Suprapubic skin (tissue), 4 donors: ENCODE data around the gene LRRC10B. TPM values are rescaled to one million over a fixed set of nuclear protein-coding genes. Genes with fewer than 3 reads are reported as not detected.

Experiments used
- DNase-seq, 2 donors: peaks; one replicate each; pipeline ENCODE4 v3.0.0-alpha.2; 2019; ENCODE audit warnings: low spot score in 2 of 2
- H3K27ac ChIP-seq: fragments of 200-600 bp; sonication (generic); one replicate; pipeline ENCODE4 v1.5.1; 2019
- H3K27me3 ChIP-seq: fragments of 200-600 bp; sonication (generic); one replicate; pipeline ENCODE4 v1.5.1; 2019
- H3K36me3 ChIP-seq: fragments of 200-600 bp; sonication (generic); one replicate; pipeline ENCODE4 v1.5.1; 2019
- H3K4me1 ChIP-seq: fragments of 200-600 bp; sonication (generic); one replicate; pipeline ENCODE4 v1.5.1; 2019
- H3K4me3 ChIP-seq: fragments of 200-600 bp; sonication (generic); one replicate; pipeline ENCODE4 v1.5.1; 2019; ENCODE audit warnings: mild to moderate bottlenecking
- H3K9me3 ChIP-seq: fragments of 200-600 bp; sonication (generic); one replicate; pipeline ENCODE4 v1.5.1; 2019
- EP300 ChIP-seq: sonication (generic); formaldehyde crosslinking; IDR thresholded peaks from one replicate; pipeline ENCODE4 v1.6.1; 2017; ENCODE audit warnings: antibody characterized with exemption
- POLR2A ChIP-seq, 2 donors: fragments of 450-650 bp; IDR thresholded peaks; one replicate each; pipeline ENCODE4 v1.6.1; 2017; ENCODE audit warnings: antibody characterized with exemption in 2 of 2, mild to moderate bottlenecking in 2 of 2, moderate library complexity in 2 of 2
- POLR2AphosphoS5 ChIP-seq, 3 donors: sonication (generic); formaldehyde crosslinking; IDR thresholded peaks; one replicate each; pipeline ENCODE4 v1.6.1; 2017; ENCODE audit warnings: antibody characterized with exemption in 3 of 3
- WGBS: methylation state at CpG from one replicate; pipeline ENCODE4 v1.1.5; 2018; 5-methylcytosine and 5-hydroxymethylcytosine counted together
- total RNA-seq, 4 donors: library from RNA; depleted of rRNA; stranded (reverse); fragments of >200 nt; gene quantifications; one replicate each; pipeline ENCODE4 v1.1.0, GENCODE V29; 2016
- TF ChIP-seq, protein P1 (sequence below), 2 donors: fragments of 200-600 bp in 1 of 2; fragments of 450-650 bp in 1 of 2; sonication (generic) in 1 of 2; IDR thresholded peaks; one replicate each; pipeline ENCODE4 v1.5.1; 2016 to 2019; ENCODE audit warnings: antibody characterized with exemption in 2 of 2, mild to moderate bottlenecking in 1 of 2, moderate library complexity in 1 of 2

Gene LRRC10B
- total RNA-seq, 4 donors from 2014 or later: 1.1 to 2.1 (median 1.2) TPM; not detected in 1

GRCh38 chr11:61539831-61540357 is 31.3 kb downstream of the LRRC10B start:
- Histone ChIP-seq H3K4me1 (no peaks in the 10 kb centered on the region), H3K9me3 (no peaks in the 10 kb centered on the region), H3K27me3 (no peaks in the 10 kb centered on the region), H3K27ac (no peak overlapping the region), H3K36me3 (no peaks in the 10 kb centered on the region), H3K4me3 (no peak overlapping the region)
- TF ChIP-seq EP300 (no peak), POLR2A (IDR thresholded peaks at IDR 0.05) (no peak), POLR2AphosphoS5 (IDR thresholded peaks at IDR 0.05) (no peak)
- TF ChIP-seq, protein P1, sequence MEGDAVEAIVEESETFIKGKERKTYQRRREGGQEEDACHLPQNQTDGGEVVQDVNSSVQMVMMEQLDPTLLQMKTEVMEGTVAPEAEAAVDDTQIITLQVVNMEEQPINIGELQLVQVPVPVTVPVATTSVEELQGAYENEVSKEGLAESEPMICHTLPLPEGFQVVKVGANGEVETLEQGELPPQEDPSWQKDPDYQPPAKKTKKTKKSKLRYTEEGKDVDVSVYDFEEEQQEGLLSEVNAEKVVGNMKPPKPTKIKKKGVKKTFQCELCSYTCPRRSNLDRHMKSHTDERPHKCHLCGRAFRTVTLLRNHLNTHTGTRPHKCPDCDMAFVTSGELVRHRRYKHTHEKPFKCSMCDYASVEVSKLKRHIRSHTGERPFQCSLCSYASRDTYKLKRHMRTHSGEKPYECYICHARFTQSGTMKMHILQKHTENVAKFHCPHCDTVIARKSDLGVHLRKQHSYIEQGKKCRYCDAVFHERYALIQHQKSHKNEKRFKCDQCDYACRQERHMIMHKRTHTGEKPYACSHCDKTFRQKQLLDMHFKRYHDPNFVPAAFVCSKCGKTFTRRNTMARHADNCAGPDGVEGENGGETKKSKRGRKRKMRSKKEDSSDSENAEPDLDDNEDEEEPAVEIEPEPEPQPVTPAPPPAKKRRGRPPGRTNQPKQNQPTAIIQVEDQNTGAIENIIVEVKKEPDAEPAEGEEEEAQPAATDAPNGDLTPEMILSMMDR (IDR thresholded peaks at IDR 0.05): no peak
- no peak for DNase-seq
- 63% methylated on average over 14 of the region's 14 CpGs for WGBS

GRCh38 chr11:61540528-61540927 is 32.0 kb downstream of the LRRC10B start:
- Histone ChIP-seq H3K27ac (no peak overlapping the region), H3K4me1 (no peaks in the 10 kb centered on the region), H3K9me3 (no peaks in the 10 kb centered on the region), H3K4me3 (no peak overlapping the region), H3K27me3 (peaks cover under 1% of the 10 kb centered on the region), H3K36me3 (no peaks in the 10 kb centered on the region)
- 75% methylated on average over 8 of the region's 9 CpGs for WGBS
- TF ChIP-seq, protein P1 (IDR thresholded peaks at IDR 0.05): no peak
- TF ChIP-seq EP300 (no peak), POLR2AphosphoS5 (IDR thresholded peaks at IDR 0.05) (no peak), POLR2A (IDR thresholded peaks at IDR 0.05) (no peak)
- DNase-seq: no peak

DNA sequence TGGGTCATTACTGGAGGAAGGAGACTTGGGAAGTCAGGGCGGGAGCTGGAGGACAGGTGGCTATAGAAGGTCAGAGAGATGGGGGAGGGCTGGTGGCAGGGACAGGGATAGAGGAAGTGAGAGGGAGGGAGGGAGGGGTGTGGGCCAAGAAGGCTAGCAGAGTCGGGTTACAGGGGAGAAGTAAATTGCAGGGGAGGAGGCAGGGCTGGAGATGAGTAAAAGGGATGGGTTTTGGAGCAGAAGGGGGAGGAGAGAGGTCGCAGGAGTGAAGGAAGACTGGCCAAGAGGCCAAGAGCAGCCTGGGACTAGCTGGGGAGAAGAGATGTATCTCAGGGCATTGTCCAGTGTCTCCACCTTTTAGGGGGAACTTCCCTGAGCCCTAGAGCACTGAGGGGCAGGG is 33.0 kb downstream of the LRRC10B start:
- TF ChIP-seq, protein P1 (IDR thresholded peaks at IDR 0.05): no peak
- no peak for TF ChIP-seq POLR2AphosphoS5 (IDR thresholded peaks at IDR 0.05)
- no peak for TF ChIP-seq EP300
- no peak for TF ChIP-seq POLR2A (IDR thresholded peaks at IDR 0.05)
- WGBS: 33% methylated on average over 3 of the region's 3 CpGs
- Histone ChIP-seq H3K36me3 (no peaks in the 10 kb centered on the region), H3K4me1 (no peaks in the 10 kb centered on the region), H3K9me3 (no peaks in the 10 kb centered on the region), H3K27ac (no peak overlapping the region), H3K4me3 (no peak overlapping the region), H3K27me3 (peaks cover 11% of the 10 kb centered on the region)
- no peak for DNase-seq

GRCh38 chr11:61542024-61542461 is 33.5 kb downstream of the LRRC10B start:
- Histone ChIP-seq H3K4me3 (no peak overlapping the region), H3K27ac (no peak overlapping the region), H3K36me3 (no peaks in the 10 kb centered on the region), H3K9me3 (no peaks in the 10 kb centered on the region), H3K4me1 (no peaks in the 10 kb centered on the region), H3K27me3 (peaks cover 14% of the 10 kb centered on the region)
- 25% methylated on average over 1 of the region's 19 CpGs for WGBS
- TF ChIP-seq POLR2AphosphoS5 (IDR thresholded peaks at IDR 0.05) (no peak), POLR2A (IDR thresholded peaks at IDR 0.05) (no peak), EP300 (no peak)
- TF ChIP-seq, protein P1 (IDR thresholded peaks at IDR 0.05): no peak
- no peak for DNase-seq

GRCh38 chr11:61542705-61543104 is 34.2 kb downstream of the LRRC10B start:
- Histone ChIP-seq H3K36me3 (no peaks in the 10 kb centered on the region), H3K4me3 (no peak overlapping the region), H3K27ac (no peak overlapping the region), H3K27me3 (peaks cover 14% of the 10 kb centered on the region), H3K4me1 (no peaks in the 10 kb centered on the region), H3K9me3 (no peaks in the 10 kb centered on the region)
- DNase-seq: no peak
- TF ChIP-seq EP300 (no peak), POLR2AphosphoS5 (IDR thresholded peaks at IDR 0.05) (no peak), POLR2A (IDR thresholded peaks at IDR 0.05) (no peak)
- TF ChIP-seq, protein P1 (IDR thresholded peaks at IDR 0.05): no peak
- WGBS: no CpG with 5 or more reads among the region's 16 CpGs
